Type B pancreatic cell (in vitro differentiated cells): Measurements from ENCODE around the gene TRPM1. TPM values are rescaled to one million over a fixed set of nuclear protein-coding genes. Genes with fewer than 3 reads are reported as not detected.

Experiments
- DNase-seq: peaks from one replicate; pipeline ENCODE4 v3.0.0; 2021; ENCODE audit warnings: mixed read lengths; ENCODE audit not compliant: unreplicated experiment; ENCODE audit errors: extremely low spot score
- H3K27ac Mint-ChIP-seq: 2 replicates; pipeline ENCODE4 v1.8.0; 2021; ENCODE audit warnings: mild to moderate bottlenecking, mixed read lengths
- H3K27me3 Mint-ChIP-seq: 2 replicates; pipeline ENCODE4 v1.8.0; 2021; ENCODE audit warnings: mixed read lengths
- H3K36me3 Mint-ChIP-seq: 2 replicates; pipeline ENCODE4 v1.8.0; 2021; ENCODE audit warnings: mixed read lengths
- H3K4me1 Mint-ChIP-seq: one replicate; pipeline ENCODE4 v1.8.0; 2021; ENCODE audit warnings: mixed read lengths; ENCODE audit not compliant: unreplicated experiment
- H3K4me3 Mint-ChIP-seq: 2 replicates; pipeline ENCODE4 v1.8.0; 2021; ENCODE audit warnings: mild to moderate bottlenecking, mixed read lengths
- H3K9me3 Mint-ChIP-seq: 2 replicates; pipeline ENCODE4 v1.8.0; 2021; ENCODE audit warnings: mixed read lengths
- CTCF ChIP-seq: fragments of 200-600 bp; sonication (generic); conservative IDR thresholded peaks from 2 replicates; pipeline ENCODE4 v1.5.0; 2021; ENCODE audit warnings: antibody characterized with exemption, mild to moderate bottlenecking
- total RNA-seq: library from RNA; stranded (reverse); gene quantifications from 2 replicates; pipeline ENCODE4 v1.2.1, GENCODE V29; 2021; ENCODE audit warnings: low replicate concordance

Gene TRPM1
- total RNA-seq, 1 donor from 2014 or later, result 9.5 TPM

GRCh38 chr15:31136016-31136415, 34.5 kb upstream of the TRPM1 start:
- peaks cover 4% of the 10 kb centered on the region for H3K9me3 Mint-ChIP-seq
- H3K27me3 Mint-ChIP-seq, result no peaks in the 10 kb centered on the region
- no peak for TF ChIP-seq CTCF
- H3K4me1 Mint-ChIP-seq, result no peaks in the 10 kb centered on the region
- DNase-seq, result no peak
- no peaks in the 10 kb centered on the region for H3K36me3 Mint-ChIP-seq
- no peak overlapping the region for H3K4me3 Mint-ChIP-seq
- H3K27ac Mint-ChIP-seq, result no peak overlapping the region

DNA sequence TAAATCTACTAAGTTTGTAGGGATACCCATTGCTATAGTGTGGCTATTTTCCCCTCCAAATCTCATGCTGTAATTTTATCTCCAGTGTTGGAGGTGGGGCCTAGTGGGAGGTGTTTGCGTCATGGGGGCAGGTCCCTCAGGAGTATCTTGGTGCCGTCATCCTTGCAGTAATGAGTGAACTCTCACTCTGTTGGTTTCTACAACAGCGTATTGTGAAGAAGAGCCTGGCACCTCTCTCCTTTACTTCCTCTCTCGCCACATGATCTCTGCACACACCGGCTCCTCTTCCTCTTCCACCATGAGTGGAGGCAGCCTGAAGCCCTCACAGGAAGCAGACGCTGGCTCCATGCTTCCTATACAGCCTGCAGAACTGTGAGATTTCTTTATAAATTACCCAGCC, 34.0 kb upstream of the TRPM1 start:
- Mint-ChIP-seq H3K36me3 (no peaks in the 10 kb centered on the region), H3K4me3 (no peak overlapping the region), H3K9me3 (peaks cover 4% of the 10 kb centered on the region), H3K4me1 (no peaks in the 10 kb centered on the region), H3K27ac (no peak overlapping the region), H3K27me3 (no peaks in the 10 kb centered on the region)
- TF ChIP-seq CTCF, result no peak
- no peak for DNase-seq

GRCh38 chr15:31133890-31134289, 32.4 kb upstream of the TRPM1 start:
- no peak for TF ChIP-seq CTCF
- Mint-ChIP-seq H3K27ac (no peak overlapping the region), H3K4me3 (no peak overlapping the region), H3K9me3 (peaks cover 4% of the 10 kb centered on the region), H3K36me3 (no peaks in the 10 kb centered on the region), H3K27me3 (no peaks in the 10 kb centered on the region), H3K4me1 (no peaks in the 10 kb centered on the region)
- DNase-seq, result no peak

GRCh38 chr15:31131853-31132375, 30.4 kb upstream of the TRPM1 start:
- Mint-ChIP-seq H3K4me1 (no peaks in the 10 kb centered on the region), H3K9me3 (peaks cover 4% of the 10 kb centered on the region), H3K27me3 (no peaks in the 10 kb centered on the region), H3K36me3 (no peaks in the 10 kb centered on the region), H3K27ac (no peak overlapping the region), H3K4me3 (no peak overlapping the region)
- DNase-seq, result no peak
- TF ChIP-seq CTCF, result no peak

- no peak for DNase-seq
- Mint-ChIP-seq H3K36me3 (no peaks in the 10 kb centered on the region), H3K27ac (no peak overlapping the region), H3K4me1 (no peaks in the 10 kb centered on the region), H3K4me3 (no peak overlapping the region), H3K27me3 (no peaks in the 10 kb centered on the region), H3K9me3 (peaks cover 4% of the 10 kb centered on the region)
- TF ChIP-seq CTCF, result no peak
Measured at GRCh38 chr15:31130576-31131237, 29.2 kb upstream of the TRPM1 start.
